ENCODE results near the gene CRYBA4. TPM values are rescaled to one million over a fixed set of nuclear protein-coding genes. Genes with fewer than 3 reads are reported as not detected.

The CRYBA4 gene
- total and polyA plus RNA-seq, 5 donors from 2014 or later = 0.59 TPM; not detected in 4

DNA sequence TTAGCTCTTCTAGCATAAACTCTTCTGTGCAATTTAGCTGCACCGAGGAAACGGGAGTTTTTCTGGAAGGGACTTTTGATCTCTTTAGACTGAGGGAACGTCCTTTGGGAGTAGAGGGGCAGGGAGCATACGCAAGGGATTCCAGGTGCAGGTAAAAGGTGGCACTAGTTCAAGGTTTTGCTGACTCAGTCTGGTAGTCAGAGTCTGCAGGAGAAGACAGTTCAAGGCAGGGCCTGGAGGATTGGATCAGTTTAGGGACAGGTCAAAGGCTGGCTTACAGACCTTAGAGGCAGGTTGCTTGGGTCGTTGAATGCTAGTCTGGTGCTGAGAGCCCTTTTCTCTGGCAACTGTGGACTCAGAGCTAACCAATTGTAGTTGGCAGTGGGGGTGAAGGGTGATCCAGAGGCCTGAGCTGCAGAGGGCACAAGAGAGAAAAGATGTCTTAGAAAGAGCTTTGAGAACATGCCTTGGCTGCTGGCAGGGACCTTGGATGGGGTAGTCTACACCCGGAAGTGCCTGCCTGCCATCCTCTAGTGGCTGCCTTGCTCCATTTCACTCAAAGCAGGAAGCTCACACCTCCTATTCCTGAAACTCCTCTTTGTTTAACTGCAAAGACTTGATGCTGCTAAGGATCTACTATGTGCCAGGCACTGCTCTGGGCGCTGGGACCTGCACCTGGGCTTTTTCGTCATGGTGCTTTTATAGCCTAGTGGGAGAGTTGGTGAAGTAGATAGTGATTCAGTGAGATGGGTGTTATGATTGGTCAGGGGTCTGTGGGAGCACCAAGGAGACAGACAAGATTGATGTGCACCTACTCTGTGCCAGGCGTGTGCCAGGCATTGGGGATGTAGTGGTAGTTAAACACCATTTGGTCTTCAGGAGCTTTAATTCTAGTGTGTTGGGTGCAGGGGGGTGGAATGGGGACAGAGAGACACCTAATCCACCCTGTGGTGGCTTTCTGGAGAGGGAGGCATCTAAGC, 52.7 kb downstream of the CRYBA4 start:
- peaks cover 23% of the 10 kb centered on the region for H3K36me3 Mint-ChIP-seq
- peak overlapping the region; percentile 92 for H3K4me3 ChIP-seq (ENCODE audit: low read depth, low read length)
- ATAC-seq (ENCODE audit: low read depth in 2 of 2) (no peak), DNase-seq (peak in 1 of 3 donors; percentile 54)
- peaks cover 82% of the 10 kb centered on the region for H3K4me1 ChIP-seq (ENCODE audit: control insufficient read depth, insufficient read depth, low read length, poor library complexity, severe bottlenecking)
- no peaks in the 10 kb centered on the region for H3K27me3 ChIP-seq (ENCODE audit: control insufficient read depth, insufficient read depth, low read length)
- H3K36me3 ChIP-seq (ENCODE audit: control insufficient read depth, insufficient read depth, low read length) = peaks cover 20% of the 10 kb centered on the region
- no peaks in the 10 kb centered on the region for H3K9me3 ChIP-seq (ENCODE audit: control insufficient read depth in 2 of 2, low read length in 2 of 2)
- no peaks in the 10 kb centered on the region for H3K27me3 Mint-ChIP-seq
- H3K4me1 Mint-ChIP-seq = peaks cover 21 to 96% (median 69%) of the 10 kb centered on the region in 4 donors
- H3K27ac ChIP-seq (ENCODE audit: insufficient read depth, low read length, poor library complexity, severe bottlenecking) = peak overlapping the region; percentile 98
- H3K9me3 Mint-ChIP-seq = peaks cover 0 to 2% (median 0%) of the 10 kb centered on the region in 7 donors
- H3K27ac Mint-ChIP-seq = peak overlapping the region; percentile 99
- H3K4me3 Mint-ChIP-seq = peak overlapping the region; percentile 96 to 99 (median 98)

DNA sequence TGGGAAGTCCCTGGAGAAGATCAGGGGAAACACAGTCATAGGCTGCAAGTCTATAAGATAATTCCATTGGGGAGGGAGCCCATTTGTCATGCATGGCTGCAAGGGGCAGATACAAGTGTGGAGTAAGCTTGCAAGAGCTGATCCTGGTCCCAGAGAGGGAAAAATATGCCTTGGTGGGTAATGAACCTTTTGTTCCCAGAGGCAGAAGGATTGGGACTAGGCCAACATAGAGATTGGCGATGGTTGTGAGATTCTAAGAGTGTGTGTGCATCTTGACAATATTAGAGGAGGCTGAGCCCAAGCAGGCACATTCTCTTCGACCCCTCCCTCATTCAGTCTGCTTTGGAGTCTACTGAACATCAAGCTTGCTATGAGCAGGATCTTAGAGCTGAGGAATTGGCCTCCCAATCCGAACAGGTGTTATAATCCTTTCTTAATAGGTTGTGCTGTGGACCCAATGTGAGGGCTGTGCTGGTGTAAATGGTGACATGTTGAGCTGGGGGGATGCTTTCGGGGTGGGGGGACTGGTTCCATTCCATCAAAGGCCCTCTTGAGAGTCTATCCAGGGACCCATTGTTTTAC, 54.0 kb downstream of the CRYBA4 start:
- ATAC-seq (ENCODE audit: low read depth in 2 of 2) (no peak), DNase-seq (no peak)
- H3K4me3 ChIP-seq (ENCODE audit: low read depth, low read length) = peak overlapping the region; percentile 92
- Mint-ChIP-seq H3K27ac (peak overlapping the region; percentile 80 to 99 (median 99)), H3K36me3 (peaks cover 31% of the 10 kb centered on the region), H3K4me1 (peaks cover 21 to 94% (median 65%) of the 10 kb centered on the region in 4 donors), H3K9me3 (peaks cover 0 to under 1% (median 0%) of the 10 kb centered on the region in 7 donors), H3K4me3 (peak overlapping the region; percentile 13 to 99 (median 98)), H3K27me3 (no peaks in the 10 kb centered on the region)
- peaks cover 72% of the 10 kb centered on the region for H3K4me1 ChIP-seq (ENCODE audit: control insufficient read depth, insufficient read depth, low read length, poor library complexity, severe bottlenecking)
- H3K27me3 ChIP-seq (ENCODE audit: control insufficient read depth, insufficient read depth, low read length) = no peaks in the 10 kb centered on the region
- H3K9me3 ChIP-seq (ENCODE audit: control insufficient read depth in 2 of 2, low read length in 2 of 2) = no peaks in the 10 kb centered on the region
- H3K36me3 ChIP-seq (ENCODE audit: control insufficient read depth, insufficient read depth, low read length) = peaks cover 31% of the 10 kb centered on the region
- peak overlapping the region; percentile 98 for H3K27ac ChIP-seq (ENCODE audit: insufficient read depth, low read length, poor library complexity, severe bottlenecking)

DNA sequence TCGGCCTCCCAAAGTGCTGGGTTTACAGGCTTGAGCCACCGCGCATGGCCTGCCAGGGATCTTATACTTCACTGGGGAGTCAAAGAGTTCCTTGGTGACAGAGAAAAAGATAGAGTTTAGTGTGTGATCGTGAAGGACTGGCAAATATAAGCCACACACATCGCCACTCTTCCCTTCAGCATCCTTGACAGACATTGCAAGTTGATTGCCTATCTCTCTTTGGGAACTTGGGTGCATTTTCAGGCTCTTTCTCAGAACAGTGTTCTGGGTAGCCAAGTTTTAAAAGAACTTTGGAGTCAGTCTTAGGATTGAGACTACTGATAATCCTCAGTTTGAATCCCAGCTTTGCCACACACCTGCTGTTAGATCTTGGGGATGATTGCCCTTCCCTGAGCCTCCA, 55.5 kb downstream of the CRYBA4 start:
- peak overlapping the region; percentile 15 to 77 (median 38) for H3K27ac Mint-ChIP-seq
- Histone ChIP-seq H3K36me3 (ENCODE audit: control insufficient read depth, insufficient read depth, low read length) (peaks cover 45% of the 10 kb centered on the region), H3K9me3 (ENCODE audit: control insufficient read depth in 2 of 2, low read length in 2 of 2) (no peaks in the 10 kb centered on the region), H3K4me1 (ENCODE audit: control insufficient read depth, insufficient read depth, low read length, poor library complexity, severe bottlenecking) (peaks cover 58% of the 10 kb centered on the region), H3K27ac (ENCODE audit: insufficient read depth, low read length, poor library complexity, severe bottlenecking) (no peak overlapping the region), H3K27me3 (ENCODE audit: control insufficient read depth, insufficient read depth, low read length) (no peaks in the 10 kb centered on the region), H3K4me3 (ENCODE audit: low read depth, low read length) (no peak overlapping the region)
- no peaks in the 10 kb centered on the region for H3K9me3 Mint-ChIP-seq
- DNase-seq = no peak
- peak overlapping the region in 1 of 4 donors; percentile 38 for H3K4me3 Mint-ChIP-seq
- no peak for ATAC-seq (ENCODE audit: low read depth in 2 of 2)
- peaks cover 21 to 88% (median 55%) of the 10 kb centered on the region in 4 donors for H3K4me1 Mint-ChIP-seq
- H3K27me3 Mint-ChIP-seq = no peaks in the 10 kb centered on the region
- H3K36me3 Mint-ChIP-seq = peaks cover 33% of the 10 kb centered on the region

DNA sequence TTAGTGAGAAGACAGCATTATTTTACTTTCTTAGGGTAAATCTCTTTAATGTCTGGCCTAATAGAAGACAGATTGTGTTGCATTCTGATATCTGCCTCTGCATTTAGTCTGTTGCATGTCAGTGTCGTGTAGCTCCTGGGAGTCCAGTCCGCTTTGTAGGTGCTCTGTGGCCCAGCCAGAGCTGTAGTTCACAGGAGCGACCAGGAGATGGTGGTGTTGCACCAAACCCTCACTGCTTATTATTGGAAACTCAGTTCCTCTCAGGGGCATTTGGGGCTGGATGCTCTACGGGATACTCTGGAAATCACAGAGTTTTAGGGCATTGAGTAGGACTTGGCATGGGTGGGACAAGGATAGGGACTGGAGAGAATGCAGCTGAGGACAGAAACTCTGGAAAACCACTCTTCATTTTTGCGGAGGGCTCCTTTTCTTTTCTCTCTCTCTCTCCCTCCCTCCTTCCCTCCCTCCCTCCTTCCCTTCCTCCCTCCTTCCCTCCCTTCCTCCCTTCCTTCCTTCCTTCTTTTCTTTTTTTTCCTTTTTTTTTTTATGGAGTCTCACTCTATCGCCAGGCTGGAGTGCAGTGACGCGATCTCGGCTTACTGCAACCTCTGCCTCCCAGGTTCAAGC, 57.4 kb downstream of the CRYBA4 start:
- Mint-ChIP-seq H3K27me3 (no peaks in the 10 kb centered on the region), H3K4me1 (peaks cover 18 to 84% (median 50%) of the 10 kb centered on the region in 4 donors), H3K36me3 (peaks cover 50% of the 10 kb centered on the region), H3K9me3 (no peaks in the 10 kb centered on the region), H3K27ac (peak overlapping the region; percentile 42 to 87 (median 77)), H3K4me3 (peak overlapping the region in 3 of 4 donors; percentile 60 to 80 (median 70))
- Histone ChIP-seq H3K27ac (ENCODE audit: insufficient read depth, low read length, poor library complexity, severe bottlenecking) (no peak overlapping the region), H3K4me1 (ENCODE audit: control insufficient read depth, insufficient read depth, low read length, poor library complexity, severe bottlenecking) (peaks cover 43% of the 10 kb centered on the region), H3K4me3 (ENCODE audit: low read depth, low read length) (peak overlapping the region; percentile 41), H3K27me3 (ENCODE audit: control insufficient read depth, insufficient read depth, low read length) (no peaks in the 10 kb centered on the region), H3K36me3 (ENCODE audit: control insufficient read depth, insufficient read depth, low read length) (peaks cover 55% of the 10 kb centered on the region), H3K9me3 (ENCODE audit: control insufficient read depth in 2 of 2, low read length in 2 of 2) (no peaks in the 10 kb centered on the region)
- DNase-seq (peak; percentile 59 to 75 (median 63)), ATAC-seq (ENCODE audit: low read depth in 2 of 2) (peak; percentile 68 to 79)

Other genes starting within 250 kb of the CRYBA4 start
- 4.3 TPM for gene ASPHD2, start 192.7 kb upstream of the CRYBA4 start, total RNA-seq
- 1 to 10 TPM; 3.1 to 8.5 (median 4.4) TPM for gene ASPHD2, start 192.7 kb upstream of the CRYBA4 start, polyA plus RNA-seq
- gene HPS4, start 138.2 kb upstream of the CRYBA4 start, total RNA-seq = 44.6 TPM
- gene HPS4, start 138.2 kb upstream of the CRYBA4 start, polyA plus RNA-seq = 10 to 100 TPM; 12.0 to 16.1 (median 13.6) TPM
- gene SRRD, start 138.1 kb upstream of the CRYBA4 start, total RNA-seq = 27.3 TPM
- 10 to 100 TPM; 25.5 to 34.7 (median 29.1) TPM for gene SRRD, start 138.1 kb upstream of the CRYBA4 start, polyA plus RNA-seq
- gene TFIP11, start 109.5 kb upstream of the CRYBA4 start, total RNA-seq = 109 TPM
- gene TFIP11, start 109.5 kb upstream of the CRYBA4 start, polyA plus RNA-seq = 10 to 100 TPM; 31.9 to 43.7 (median 39.2) TPM
- gene TPST2, start 31.8 kb upstream of the CRYBA4 start, total RNA-seq = 36.0 TPM
- gene TPST2, start 31.8 kb upstream of the CRYBA4 start, polyA plus RNA-seq = 10 to 100 TPM; 48.1 to 64.6 (median 59.3) TPM
- gene CRYBB1, start 3.9 kb upstream of the CRYBA4 start, total RNA-seq = not detected
- not detected for gene CRYBB1, start 3.9 kb upstream of the CRYBA4 start, polyA plus RNA-seq
- 305 TPM for gene MIAT, start 35.6 kb downstream of the CRYBA4 start, total RNA-seq
- gene MIAT, start 35.6 kb downstream of the CRYBA4 start, polyA plus RNA-seq = 1 to 10 TPM; 1.4 to 3.1 (median 2.4) TPM